ENCODE results near the gene SYTL3.
"Not testable (repeated sequence)": the region's sequence is repeated elsewhere in the genome, so short reads cannot be mapped to it uniquely, and the experiment has no call there.

Gene SYTL3

DNA sequence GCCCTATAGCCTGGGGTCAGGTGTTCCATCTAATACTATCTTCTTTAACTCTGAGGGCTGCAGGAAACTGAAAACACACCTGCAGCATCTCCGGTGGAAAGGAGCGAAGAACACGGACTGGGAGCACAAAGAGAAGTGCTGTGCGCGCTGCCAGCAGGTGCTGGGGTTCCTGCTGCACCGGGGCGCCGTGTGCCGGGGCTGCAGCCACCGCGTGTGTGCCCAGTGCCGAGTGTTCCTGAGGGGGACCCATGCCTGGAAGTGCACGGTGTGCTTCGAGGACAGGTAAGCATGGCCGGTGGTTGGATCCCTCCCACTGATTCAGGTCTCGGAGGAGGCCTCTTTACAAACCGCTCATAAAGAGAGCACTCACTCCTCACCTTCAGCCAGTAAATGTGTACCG is 15.5 kb downstream of the SYTL3 start:
- DNase-seq: no peak

DNA sequence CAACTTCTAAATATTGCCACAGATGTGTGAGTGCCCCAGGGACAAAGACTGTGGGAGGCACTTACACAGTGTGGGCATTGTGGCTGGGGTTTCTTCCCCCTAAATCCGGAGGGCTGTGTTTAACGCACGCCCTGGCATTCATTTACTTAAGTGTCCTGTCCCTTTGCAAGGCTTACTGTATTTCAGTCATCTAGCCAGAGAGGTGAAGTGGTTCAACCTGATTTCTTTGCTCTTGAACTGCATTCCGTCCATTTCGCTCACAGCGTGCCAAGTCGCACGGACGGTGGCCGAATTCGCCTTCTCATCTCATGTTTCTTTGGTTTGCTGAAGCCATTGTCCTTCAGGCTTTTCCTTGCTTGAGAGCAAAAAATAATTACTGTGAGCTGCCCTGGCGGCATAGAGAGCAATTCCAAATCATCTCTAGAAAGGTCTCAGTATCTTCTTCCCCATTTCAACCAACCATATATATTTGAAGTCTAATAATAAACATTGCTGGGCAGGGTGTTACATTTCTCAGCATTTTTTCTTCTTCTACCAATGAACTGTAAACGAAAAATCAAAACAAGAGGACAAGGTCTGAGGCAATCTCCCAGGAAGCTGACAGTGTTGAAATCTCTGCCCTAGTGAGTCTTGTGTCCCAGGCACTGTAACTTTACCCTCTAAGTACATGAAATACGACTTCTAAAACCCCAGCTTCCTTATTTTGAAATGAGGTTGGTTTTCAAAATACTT is 16.9 kb downstream of the SYTL3 start:
- DNase-seq: no peak

DNA sequence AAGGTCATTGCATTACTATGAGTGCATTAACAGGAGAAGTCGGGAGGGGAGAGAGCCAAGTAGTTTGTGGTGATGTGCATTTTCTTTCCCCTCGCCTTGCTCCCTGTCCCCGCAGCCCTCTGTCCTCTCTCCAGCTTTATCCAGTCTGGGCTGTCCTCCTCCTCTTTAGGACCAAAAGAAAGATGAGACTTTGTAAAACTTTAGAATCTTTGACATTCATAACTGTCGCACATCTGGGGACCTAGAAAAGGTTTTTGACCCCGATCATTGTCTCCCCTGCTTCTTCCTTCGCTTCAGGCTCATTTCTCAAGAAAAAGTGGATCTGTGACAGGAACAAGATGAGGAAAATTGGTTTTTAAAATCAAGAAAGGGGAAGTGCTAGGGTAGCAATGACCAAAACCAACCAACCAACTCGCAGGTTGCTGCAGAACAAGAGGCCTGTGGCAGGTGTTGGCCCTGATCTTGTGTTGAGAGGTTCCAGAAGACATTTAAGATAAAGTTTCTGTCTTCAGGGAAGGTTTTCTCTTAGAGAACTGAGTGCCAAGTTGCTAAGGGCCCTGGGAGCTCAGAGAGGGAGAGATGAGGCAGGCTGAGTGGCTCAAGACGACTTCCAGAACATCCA is 17.6 kb downstream of the SYTL3 start:
- no peak for DNase-seq

DNA sequence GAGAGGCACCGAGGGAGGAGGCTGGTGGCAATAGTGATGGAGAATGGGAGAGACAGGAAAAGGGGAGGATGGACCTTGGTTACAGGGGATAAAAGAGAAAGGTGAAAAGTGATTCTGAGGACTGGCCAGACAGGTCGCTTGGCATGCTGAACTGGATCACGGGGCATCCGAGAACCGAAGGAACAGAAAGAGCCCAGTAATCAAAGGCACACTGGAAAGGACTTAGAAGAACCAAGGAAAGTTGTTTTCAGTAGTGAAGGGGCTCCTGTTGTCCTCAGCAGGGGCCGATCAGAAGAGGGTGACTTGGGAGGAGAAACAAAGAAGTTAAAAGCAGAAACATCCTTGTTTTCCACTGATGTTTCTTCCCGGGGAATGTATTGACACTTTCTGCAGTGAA is 18.9 kb downstream of the SYTL3 start:
- DNase-seq: no peak

GRCh38 chr6:158669145-158670035 is 19.5 kb downstream of the SYTL3 start:
- DNase-seq: no peak

DNA sequence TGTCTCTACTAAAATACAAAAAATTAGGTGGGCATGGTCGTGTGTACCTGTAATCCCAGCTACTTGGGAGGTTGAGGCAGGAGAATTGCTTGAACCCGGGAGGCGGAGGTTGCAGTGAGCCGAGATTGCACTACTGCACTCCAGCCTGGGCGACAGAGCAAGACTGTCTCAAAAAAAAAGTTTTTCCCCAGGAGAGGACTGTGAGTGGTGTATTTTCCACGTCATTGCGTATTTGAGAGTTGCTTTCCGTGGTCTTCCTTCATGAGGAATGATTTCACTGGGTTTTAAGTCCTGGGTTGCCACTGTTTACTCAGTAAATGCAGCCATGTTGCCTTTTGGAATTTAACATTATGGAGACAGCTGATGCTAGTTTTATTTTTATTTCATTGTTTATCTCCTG is 22.3 kb downstream of the SYTL3 start:
- not testable (repeated sequence) for DNase-seq

DNA sequence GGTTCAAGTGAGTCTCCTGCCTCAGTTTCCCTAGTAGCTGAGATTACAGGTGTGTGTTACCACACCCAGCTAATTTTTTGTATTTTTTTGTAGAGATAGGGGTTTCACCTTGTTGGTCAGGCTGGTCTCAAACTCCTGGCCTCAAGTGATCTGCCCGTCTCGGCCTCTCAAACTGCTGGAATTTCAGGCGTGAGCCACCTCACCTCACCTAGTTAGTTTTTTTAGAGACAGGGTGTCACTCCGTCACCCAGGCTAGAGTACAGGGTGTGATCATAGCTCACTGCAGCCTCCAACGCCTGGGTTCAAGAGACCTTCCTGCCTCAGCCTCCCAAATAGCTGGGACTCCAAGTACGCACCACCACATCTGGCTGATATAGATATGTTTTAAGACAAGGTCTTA is 22.9 kb downstream of the SYTL3 start:
- DNase-seq: no peak

- no peak for DNase-seq
These were observed 24.7 kb downstream of the SYTL3 start for GRCh38 chr6:158674342-158675131.

DNA sequence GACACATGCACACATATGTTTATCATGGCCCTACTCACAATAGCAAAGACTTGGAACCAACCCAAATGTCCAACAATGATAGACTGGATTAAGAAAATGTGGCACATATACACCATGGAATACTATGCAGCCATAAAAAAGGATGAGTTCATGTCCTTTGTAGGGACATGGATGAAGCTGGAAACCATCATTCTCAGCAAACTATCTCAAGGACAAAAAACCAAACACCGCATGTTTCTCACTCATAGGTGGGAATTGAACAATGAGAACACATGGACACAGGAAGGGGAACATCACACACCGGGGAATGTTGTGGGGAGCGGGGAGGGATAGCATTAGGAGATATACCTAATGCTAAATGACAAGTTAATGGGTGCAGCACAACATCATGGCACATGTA is 27.2 kb downstream of the SYTL3 start:
- DNase-seq: not testable (repeated sequence)

GRCh38 chr6:158677906-158678578 is 28.2 kb downstream of the SYTL3 start:
- DNase-seq: no peak

DNA sequence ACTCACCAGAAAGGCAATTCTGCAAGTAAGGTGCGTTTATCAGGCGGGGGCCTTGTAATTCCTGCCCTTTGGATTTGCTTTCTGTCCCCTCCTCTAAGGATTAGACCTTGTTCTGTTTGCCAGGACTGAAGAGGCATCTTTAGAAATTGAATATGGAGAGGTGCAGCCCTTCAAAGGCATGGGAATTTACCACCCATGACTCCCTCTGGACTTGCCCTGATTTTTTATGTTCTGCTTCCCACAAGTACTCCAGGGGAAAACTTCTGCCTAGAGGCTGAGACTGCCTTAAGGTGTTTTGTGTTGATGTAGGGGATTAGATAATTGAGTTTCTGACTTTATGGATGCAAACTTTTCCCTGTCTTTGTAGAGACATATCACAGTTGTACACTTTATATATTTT is 30.2 kb downstream of the SYTL3 start:
- no peak for DNase-seq

- no peak for DNase-seq
These were observed 30.6 kb downstream of the SYTL3 start for GRCh38 chr6:158680481-158680880.

DNA sequence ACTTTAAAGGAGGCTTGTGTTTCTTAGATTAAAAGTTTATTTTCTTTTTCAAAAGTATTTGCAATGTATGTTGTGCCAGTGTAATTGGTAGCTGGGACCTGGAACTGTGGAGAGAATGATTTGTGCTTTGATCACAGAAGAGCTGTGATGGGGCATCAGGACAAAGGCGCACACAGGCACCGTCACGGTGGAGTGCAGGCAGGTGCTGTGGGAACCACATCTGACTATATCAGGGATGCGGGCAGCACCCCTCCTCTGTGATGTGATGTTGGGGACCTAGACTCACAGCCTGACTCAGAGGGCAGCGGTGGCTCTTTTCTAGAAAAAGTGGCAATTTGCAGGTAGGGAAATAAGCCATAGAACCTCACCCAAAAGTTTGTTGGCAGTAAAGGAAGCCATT is 34.5 kb downstream of the SYTL3 start:
- no peak for DNase-seq

GRCh38 chr6:158684745-158685324 is 35.0 kb downstream of the SYTL3 start:
- DNase-seq: no peak

- peak; percentile 40 for DNase-seq
These were observed 36.5 kb downstream of the SYTL3 start for GRCh38 chr6:158686311-158686710.

DNA sequence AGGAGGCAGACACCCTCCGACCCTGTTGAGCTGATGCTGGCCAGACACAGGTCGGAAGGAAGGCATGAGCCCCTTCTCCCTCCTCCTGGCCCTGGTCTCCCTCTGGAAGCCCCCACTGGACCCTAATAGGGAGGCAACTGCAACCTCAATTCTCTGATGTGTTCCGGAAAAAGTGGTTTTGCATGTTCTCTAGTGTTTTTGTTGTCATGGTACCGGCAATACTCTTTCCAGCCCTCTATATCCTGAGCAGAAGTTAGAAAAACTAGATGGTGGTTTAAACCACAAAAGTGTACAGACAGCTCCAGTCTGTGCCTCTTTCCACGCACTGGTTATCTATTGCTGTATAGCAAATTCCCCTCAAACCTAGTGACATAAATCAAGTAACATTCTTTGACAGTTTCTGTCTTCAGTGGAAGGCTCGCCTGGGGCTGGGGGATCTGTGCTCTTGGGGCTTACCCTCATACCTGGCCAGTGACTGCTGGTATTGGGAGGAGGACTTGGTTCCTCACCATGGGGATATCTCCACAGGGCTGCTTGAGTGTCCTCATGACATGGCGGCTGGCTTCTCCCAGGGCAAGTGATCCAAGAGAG is 37.0 kb downstream of the SYTL3 start:
- DNase-seq: no peak

- DNase-seq: no peak
These were observed 37.7 kb downstream of the SYTL3 start for GRCh38 chr6:158687506-158687905.

DNA sequence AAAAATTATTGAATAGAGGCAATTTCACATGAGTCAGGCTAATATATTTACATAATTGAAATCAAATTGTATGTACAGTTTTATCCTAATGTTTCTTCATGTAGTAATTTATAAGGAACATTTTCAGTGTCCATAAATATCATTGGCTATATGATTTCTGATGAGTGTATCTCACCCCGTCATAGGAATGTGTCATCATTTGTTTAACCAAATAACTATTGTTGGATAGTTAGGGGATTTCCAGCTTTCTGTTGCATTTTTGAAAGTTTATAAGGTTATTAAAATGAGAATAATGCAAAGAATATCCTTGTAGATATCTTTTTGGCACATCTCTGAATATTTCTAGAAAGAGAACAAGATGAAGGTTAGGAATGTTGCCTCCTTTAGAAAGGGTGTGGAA is 39.0 kb downstream of the SYTL3 start:
- DNase-seq: no peak

GRCh38 chr6:158694913-158695312 is 45.1 kb downstream of the SYTL3 start:
- DNase-seq: no peak

DNA sequence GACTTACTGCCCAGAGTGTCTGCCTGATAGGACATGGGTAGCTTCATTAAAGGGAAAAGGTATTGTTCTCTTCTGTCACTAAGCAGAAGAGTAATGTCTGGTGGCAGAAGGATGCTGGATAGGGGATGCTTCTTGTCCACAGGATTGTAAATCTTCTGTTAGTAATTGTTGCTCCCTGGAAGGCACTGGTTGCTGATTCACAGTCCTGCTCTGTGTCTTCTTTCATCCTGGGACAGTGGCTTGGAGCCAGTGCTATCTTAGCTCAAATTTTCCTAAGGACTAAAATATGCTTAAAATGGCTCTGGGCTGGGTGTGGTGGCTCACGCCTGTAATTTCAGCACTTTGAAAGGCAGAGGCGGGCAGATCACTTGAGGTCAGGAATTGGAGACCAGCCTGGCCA is 48.0 kb downstream of the SYTL3 start:
- DNase-seq: no peak

DNA sequence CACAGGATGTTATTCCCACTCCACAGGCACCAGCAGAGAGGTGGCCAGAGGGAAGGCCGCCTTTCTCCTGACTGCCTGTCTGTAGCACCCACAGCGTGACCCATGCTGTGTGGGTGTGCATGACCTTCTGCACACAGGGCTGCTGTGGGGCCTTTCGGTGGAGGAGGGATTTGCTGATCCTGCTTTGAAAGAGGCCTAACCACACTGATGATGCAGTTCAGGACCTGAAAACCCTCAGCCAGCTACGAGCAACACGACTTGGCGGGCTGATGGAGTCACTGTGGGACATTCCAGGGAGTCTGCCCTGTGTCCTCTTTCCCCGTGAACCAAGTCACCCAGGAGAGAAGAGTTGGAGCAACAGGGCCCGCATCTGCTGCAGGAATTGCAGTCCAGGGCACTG is 49.1 kb downstream of the SYTL3 start:
- no peak for DNase-seq

DNA sequence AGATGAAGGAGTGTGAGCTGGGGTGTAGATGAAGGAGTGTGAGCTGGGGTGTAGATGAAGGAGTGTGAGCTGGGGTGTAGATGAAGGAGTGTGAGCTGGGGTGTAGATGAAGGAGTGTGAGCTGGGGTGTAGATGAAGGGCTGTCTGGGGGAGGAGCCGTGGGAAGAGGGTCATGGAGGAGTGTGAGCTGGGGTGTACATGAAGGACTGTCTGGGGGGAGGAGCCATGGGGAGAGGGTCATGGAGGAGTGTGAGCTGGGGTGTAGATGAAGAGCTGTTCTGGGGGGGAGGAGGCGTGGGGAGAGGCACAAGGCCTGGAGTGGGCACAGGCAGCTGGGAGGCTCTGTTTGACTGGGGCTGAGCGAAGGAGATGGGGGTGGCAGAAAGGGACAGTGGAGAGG is 51.4 kb downstream of the SYTL3 start:
- not testable (repeated sequence) for DNase-seq
